ENCODE data around the gene ME3.

ME3 gene

DNA sequence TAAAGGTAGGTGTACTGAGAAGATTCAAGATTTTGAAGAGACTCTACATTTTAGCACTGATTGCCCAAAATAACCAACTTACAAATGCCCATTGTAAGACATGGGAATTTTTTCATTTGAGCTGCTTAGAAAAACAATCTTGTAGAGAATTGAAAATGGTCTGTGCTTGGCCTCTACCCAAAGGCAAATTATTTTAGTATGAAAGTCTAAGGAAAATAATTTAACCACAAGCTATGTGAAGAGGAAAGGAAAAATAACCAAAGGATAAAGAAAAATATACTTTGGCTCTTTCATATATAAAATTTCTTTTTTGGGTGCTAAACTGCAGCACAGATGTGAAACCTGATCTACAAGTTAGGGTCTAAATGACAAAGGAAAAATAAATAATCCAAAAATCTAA is 54.9 kb downstream of the ME3 start:
- DNase-seq: no peak

DNA sequence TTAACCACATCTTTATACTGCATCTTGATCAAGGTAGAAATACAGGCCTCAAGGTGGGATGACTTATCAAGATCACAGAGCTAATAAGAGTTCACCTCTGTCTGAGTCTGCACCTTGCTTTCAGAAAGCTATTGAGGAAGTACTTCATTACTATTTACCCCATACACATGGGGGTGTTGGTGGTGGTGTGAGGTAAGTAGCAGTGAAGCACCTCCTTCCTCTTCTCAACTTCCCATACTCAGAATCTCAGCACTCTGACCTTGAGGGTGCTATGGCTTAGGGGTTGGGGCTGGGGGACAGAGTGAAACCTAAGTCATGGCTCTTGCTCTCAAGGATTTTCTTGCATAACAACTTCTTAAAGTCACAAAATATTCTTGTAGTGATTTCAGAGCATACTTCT is 56.9 kb downstream of the ME3 start:
- DNase-seq: no peak

DNA sequence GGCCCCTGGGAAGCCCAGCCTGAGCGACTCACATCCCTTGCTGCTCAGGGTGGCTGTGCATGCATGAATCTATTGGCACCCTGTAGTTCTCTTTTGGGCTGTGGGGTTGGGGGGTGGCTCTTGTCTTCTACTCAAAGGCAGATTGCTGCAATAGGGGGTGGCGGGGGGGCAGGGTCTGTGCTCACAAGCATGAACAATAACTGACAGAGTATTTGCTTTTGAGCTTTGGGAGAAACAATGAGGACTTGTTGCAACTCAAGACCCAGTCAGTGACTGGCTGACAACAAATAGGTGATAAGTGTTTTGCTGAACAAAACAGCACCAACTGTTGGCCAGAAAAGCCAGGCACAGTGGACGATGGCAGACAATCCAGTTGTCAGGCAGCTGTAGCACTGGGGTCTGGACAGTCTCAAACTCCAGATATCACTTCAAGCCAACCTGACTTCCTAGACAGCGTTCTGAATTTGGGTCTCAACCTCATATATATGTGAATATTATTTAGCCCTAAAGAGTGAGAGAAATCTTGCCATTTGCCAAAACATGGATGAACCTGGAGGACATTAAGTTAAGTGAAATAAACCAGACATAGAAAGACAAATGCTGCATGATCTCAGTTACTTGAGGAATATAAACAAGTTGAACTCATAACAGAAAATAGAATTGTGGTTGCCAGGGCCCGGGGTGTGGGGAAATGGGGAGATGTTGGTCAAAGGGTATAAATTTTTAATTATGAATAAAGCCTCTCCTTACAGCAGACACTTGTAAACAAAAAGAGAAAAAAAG is 61.7 kb downstream of the ME3 start:
- DNase-seq: no peak

DNA sequence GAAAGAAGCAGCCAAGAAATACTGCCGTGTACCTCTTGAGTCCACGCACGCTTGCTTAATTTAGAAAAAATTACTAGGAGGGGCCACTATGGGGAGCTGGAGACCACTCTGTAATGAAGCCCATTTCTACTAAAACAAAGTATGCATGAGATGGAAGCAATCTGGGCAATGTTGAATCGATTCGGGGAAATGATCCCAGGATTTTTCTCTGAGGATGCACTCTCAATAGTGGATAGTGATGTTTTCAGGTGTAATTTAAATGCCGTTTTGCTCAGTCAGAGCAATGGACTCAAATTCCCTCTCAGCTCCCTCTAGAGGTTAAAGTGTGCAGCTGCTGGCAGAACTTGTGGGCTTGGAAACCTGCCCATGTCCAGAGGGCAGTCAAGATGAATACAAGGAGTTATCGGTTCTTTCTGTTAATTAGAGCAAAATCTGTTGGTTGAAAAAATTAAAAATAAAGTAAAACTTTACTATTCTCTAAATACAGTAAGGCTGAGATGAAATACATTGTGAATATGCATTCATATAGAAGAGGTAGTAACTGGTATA is 64.1 kb downstream of the ME3 start:
- DNase-seq: no peak

DNA sequence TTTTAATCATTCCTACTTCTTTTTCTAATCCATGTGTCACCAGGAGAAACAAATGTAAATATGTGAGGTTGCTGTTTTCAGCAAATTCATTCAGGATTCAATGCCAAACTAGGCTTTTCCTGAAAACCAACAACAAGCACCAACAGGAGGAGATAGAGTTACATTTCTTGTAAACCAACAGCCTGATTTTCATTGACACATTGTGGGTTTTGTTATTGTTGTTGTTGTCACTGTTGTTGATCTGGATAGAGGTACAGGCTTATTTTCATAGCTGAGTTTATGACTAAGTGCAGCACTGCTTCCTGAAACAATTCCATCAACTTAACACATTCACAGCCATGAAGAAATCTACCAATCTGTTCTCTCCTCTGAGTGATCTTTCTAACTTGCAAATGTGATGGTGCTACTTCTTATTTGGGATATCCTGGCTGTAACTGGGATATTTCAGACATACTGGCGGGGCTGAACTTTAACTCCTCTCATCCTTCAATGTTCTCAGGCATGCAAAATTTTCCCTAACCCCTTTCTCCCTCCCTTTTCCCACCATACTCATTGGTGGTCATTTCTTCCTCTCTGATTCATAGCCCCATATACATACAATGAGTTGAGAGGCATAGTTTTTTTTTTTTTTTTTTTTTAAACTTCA is 65.5 kb downstream of the ME3 start:
- DNase-seq: no peak

DNA sequence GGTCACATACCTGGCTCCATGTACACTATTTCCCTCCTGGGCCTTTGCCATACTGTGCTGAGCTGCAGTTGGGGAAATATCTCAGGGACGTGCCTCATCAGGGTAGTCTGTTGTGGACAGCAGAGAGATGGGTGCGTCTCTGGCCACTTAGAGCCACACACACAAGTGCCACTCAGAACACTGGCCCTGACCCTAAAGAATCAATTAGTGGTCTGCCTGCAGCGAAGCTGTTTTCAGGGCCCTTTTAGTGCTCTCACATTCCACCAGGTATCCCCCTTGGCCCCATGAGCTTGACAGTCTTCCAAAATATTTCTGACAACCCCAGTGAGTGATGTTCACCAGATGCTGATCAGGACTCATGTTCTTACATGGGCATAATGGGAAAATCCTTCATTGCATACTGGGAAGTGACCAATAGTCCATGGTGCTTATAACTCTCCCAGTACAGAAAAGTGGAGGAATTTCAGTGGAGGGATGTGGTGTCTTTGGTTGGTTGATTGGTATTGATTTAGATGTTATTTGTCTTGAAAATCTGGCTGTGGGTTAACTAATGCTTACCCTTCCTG is 66.1 kb downstream of the ME3 start:
- no peak for DNase-seq

DNA sequence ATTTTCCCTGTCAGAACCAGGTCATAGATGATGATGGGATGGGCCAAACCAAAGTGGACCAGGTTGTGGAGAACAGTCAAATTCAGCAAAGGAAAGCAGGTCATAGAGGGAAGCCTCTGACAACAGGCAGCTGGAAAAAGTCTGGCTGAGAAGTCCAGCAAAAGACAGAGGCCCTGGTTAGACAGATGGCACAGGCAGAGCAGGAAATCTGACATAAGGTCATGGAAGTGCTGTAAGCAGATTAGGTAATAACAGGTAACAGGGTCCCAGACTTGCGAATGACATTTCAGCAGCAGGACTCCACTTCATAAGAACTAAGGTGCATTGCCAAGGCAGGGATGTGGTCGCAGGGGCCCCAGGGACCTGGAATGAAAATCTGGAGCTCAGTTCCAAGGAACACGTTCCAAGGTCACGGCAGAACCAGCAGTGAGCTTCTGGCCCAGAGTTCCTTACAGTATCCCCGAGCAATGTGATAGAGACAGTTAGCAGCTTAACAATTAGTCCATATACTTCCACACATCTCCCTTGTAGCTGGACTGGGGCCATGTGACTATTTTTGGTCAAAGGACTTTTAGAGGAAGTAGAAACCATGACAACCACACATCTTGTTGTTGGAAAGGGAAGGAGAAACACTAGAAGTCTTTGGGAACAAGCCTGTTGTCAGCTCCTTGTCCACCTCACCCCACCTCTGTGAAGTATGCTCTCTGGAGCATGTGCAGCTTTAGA is 75.4 kb downstream of the ME3 start:
- DNase-seq: no peak

DNA sequence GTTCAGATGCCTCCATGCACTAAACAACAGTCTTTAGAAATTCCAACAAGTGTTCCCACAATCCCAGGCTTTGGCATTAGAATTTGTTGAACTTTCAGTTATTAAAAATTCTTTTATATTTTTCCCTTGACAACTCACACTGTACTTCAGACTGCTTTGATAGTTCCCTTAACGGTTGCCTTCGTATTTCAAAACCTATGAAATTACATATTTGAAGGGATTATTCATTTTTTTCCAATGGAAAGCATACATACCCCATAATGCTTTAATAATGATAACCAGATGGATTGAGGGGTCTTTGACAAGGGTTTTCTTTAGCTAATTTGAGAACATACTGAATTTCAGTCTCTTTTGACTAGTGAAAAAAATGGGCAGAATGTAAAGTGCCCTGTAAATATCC is 76.5 kb downstream of the ME3 start:
- no peak for DNase-seq

DNA sequence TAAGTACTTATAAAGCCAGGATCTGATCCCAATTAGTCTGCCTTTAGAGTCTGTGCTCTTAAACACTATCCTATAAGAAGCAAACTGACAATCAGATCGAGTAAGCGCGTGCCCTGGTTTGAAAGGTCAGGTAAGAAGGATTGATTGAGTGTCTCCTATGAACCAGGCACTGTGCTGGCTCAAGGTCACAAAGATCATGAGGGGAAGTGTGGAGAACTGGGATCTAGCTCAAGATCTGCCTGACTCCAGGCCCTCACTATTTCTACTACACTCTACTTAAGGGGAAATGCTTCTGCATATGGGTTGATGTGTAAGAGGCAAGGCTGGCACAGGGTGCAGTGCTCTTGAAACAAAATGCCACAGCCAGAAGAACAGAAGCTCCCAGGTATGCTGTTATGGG is 77.0 kb downstream of the ME3 start:
- DNase-seq: no peak

DNA sequence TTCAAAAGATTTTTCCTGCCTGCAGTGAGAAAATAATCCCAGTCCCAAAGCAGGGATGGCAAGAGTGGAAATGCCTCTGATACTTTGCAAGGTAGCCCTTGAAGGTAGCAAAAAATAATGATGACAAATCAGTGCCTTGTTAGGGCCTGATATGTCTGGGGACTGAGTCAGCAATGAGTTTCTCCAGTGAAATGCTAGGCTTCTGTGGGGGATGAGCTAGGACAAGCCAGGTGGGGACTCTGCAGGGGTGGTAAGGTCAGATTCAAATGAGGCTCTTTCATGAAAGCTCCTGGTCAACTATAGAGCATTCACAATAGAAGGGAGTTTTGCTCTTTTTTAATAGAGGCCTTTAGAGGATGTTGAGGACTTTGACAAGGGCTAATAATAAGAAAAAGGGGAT is 77.7 kb downstream of the ME3 start:
- no peak for DNase-seq

DNA sequence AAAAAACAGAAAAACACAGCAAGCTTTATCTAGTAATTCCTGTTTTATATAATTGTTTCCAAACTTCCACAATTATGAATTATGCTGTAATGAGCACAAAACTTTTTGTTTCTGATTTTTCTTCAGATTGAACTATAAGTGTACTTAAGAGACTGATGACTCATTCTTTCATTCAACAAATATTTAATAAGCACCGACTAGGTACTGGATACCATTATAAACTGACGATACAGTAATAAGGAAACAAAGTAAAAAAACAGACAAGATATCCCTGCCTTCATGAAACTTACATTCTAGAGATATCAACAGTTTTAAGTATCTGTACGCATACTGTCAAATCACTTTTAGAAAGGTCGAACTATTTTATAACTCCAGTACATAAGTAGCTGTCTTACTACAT is 78.6 kb downstream of the ME3 start:
- DNase-seq: no peak

DNA sequence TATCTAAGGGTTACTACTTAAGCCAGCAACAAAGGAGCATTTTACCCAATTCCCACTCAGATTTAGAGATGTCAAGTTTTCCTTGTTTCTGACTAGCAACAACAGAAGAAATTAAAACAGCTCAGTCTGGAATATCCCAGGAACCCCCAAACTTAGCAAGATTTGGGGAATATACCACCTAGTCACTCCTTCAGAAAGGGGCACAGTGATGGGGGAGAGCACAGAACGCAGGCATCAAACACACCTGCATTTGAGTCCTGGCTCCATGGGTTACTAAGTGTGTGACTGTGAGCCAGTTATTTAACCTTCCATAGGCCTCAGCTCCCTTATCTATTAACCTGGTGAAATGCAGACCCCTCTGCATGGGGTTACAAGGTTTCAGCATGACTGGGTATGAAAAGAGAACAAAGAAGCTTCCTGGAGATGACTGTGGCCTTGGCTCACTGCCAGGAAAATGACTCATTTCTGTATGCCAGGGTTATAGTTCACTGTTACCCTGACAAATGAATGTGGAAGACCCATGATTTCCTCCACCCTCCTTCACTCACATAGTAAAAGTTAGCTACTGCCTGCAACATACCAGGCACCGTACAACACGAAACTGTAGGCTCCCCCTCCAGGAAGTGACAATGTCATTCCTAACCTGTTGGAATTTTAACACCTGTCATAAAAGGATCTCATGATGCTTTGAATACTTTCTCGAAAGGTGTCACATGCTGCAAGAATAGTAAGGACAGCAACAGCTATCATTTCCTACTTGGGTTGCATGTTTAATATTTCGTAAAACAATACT is 79.6 kb downstream of the ME3 start:
- DNase-seq: peak; percentile 14

DNA sequence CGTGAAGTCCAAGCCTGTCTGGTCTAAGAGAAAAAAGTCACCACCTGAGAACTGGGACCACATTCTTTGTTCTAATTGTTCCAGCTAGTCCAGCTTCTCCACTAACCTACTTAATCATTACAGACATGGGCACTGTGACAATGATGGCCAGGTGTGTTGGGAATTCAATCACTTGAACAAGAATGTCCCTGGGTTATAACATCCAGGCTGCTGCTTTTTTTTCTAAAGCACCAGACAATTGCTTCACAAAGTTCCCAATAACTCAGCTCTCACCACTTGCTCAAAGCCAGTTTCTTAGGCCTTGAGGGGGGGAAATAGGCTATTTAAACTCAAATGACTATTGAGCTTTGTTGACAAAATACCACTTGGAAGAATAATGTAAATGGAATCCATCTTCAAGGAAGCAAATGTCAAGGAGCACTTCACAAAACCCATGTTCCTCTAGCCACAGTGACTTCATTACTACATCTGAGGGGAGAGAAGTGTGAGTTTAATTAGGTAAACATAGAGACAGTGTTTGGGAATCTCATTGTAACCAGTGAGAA is 80.3 kb downstream of the ME3 start:
- no peak for DNase-seq

DNA sequence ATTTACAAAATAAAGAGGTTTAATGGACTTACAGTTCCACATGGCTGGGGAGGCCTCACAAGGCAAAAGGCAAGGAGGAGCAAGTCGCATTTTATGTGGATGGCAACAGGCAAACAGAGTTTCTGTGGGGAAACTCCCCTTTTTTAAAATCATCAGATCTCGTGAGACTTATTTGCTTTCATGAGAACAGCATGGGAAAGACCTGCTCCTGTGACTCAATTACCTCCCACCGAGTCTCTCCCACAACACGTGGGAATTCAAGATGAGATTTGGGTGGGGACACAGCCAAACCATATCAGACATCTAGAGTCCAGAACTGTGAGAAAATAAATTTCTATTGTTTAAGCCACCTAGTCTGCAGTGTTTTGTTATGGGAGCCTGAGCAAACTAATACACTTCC is 80.8 kb downstream of the ME3 start:
- DNase-seq: no peak

DNA sequence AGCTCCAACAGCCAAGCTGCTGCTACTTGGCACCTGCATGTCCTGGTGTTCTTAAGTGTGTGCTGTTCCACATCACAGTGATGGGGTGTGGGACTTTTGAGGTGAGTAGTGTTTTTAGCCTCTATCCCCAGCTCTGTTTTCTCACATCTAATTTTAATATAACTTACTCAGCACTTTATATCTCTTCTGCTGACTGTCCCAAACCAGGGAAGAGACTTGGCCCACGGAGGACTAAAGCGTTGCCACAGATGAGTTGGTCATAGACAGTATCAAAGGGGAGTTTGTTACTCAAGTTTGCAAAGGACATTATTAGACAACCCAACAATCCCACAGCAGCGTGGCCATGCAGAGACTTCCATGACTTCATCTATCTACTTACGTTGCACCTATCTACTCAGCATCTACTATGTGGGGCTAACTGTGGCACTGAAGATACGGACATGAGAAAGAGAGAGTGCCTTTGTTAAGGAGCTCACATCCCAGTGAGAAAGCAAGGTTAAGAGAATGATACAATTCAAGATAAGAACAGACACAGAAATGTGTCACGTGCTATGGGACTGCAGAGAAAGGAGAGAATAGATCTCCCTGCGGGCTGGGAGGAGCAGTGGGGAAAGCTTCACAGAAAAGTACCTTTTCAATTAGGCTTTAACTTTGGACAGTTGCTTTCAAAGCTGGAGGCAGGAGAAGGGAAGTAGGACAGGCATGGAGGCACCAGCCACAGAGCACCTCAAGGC is 82.4 kb downstream of the ME3 start:
- DNase-seq: no peak

DNA sequence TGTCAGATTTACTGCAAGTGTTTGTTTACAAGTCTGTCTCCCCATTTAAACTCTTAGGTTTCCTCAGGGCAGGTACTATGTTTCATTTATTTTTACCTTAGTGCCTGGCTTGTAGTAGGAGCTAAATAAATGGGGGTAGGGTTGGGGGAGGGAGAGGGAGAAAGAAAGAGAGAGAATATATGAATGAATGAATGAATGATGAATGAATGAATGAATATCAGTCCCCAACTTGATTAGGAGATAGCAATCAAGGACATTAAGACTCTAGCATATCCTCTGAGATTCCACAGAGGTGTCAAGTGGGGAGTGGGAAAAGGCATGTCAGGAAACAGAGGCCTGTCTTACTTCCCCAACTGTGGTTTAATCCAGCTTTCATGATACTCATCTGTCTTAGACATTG is 83.2 kb downstream of the ME3 start:
- no peak for DNase-seq

DNA sequence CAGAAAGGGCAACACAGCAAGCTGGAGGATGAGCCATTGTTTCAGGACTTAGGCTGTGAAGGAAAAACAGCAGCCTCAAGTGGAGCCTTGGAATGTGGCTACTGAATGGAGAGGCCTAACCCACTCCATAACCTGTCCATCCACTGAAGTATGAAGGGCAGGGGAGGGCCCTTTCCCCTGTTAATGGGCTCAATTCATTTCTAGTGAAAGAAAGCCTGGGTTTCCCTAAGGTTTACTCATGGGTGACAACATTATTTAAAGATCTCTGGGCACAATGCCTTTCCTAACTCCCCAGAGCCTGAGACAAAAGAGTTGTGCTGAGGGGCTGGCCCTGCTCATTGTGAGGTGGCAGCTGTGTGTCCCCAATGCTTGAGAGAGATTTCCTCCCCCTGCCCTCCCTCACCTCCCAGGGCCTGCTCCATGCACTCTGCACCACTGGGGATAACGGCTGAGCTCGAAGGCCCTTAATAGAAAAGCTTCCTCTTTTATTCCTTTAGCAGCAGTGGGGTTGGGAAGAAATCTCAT is 83.8 kb downstream of the ME3 start:
- DNase-seq: no peak

DNA sequence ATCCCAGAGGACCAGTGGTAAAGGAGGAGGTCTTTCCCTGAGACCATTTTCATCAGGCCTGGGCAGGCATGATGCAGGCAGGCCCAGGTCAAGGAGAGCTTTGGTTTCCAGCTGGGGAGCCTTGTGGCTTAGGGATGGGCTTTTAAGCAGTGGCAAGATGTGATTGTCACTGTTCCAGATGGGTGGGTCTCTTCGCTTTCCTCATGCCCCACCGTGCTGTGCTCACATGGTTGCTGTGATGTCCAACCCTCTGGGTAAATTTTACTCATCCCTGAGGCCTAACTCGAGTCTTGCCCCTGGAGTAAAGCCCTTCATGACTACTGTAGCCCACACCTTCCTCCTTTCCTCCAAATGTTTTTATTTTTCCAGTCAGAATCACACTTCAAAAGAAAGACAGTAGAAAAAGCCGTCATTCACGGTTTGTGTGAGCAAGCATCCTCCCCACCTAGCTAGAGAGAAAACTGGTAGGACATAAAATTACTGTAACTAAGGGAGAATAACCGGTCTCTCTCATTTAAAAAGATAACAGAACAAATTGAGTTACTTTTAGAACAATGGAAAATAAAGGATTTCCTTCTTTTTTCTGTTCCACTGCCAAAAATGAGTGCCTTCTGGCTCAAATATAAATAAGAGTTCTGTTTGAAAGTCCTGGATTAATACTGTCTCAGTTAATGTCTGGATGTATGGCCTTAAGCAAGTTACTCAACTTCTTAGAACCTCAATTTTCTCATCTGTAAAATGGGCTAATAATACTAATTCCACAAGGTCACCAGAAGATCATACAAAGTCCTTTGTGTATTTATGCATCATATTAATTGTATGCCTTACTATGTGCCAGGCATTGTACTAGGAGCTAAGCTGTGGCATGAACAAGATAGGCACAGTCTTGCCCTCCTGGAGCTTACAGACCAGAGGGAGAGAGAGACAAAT is 84.9 kb downstream of the ME3 start:
- DNase-seq: no peak

DNA sequence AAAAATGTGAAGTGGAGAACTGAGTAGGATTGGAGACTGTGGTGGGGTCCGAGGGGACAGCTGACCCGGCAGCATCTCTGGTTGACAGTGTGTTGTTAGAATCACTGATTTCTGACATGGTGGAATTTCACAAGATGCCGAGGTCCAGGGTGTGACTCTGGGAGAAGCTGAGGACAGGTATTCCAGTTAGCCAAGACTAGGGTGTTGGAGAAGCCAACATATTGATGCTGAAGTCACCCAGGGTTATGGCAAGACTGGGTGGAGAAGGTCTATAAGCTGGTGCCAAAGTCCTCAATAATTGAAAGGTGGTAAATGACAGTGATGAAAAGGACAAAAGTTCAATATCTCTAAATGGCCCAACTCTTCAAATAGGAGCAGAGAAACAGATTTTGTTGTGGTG is 86.1 kb downstream of the ME3 start:
- DNase-seq: no peak

DNA sequence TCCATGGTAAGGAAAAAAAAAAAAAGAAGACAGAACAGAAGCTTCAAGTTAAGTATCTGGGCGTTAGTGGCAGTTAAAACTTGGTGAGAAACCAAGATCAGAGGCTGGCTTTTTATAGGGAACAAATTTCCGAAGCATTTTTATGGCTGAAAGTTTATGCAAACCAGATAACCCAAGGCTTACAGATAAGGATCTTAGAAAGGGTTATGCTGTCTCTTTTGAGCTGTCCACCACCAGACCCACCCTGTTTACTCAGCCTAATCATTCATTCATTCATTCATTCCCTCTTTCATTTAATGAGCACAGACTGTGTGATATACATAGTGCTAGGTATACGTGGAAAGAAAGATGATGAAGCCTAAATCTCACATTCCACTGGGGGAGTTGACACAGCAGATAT is 89.5 kb downstream of the ME3 start:
- DNase-seq: no peak
